Memory B cell (primary cell): ENCODE measurements around the gene LDLRAD4.
A peak's percentile ranks its signal among the peaks of the same experiment; 100 is the strongest.

Experiments used
- ATAC-seq: fragments of 150-1000 bp; cut with Tn5 transposase; 2 replicates; pipeline ENCODE4 v1.10.0; 2021; ENCODE audit warnings: low read depth, mild to moderate bottlenecking, moderate library complexity
- DNase-seq, 2 donors: peaks; one replicate each; pipeline ENCODE4 v3.0.0; 2022; ENCODE audit warnings: low spot score in 2 of 2
- H3K27ac Mint-ChIP-seq: one replicate; pipeline ENCODE4 v1.8.0; 2022; ENCODE audit warnings: mild to moderate bottlenecking, moderate library complexity, mixed read lengths
- H3K27me3 Mint-ChIP-seq: one replicate; pipeline ENCODE4 v1.8.0; 2022; ENCODE audit warnings: mixed read lengths
- H3K36me3 Mint-ChIP-seq: one replicate; pipeline ENCODE4 v1.8.0; 2022; ENCODE audit warnings: mild to moderate bottlenecking, mixed read lengths
- H3K4me1 Mint-ChIP-seq: one replicate; pipeline ENCODE4 v1.8.0; 2022; ENCODE audit warnings: mixed read lengths
- H3K4me3 Mint-ChIP-seq: one replicate; pipeline ENCODE4 v1.8.0; 2022; ENCODE audit warnings: mild to moderate bottlenecking, moderate library complexity, mixed read lengths
- H3K9me3 Mint-ChIP-seq: one replicate; pipeline ENCODE4 v1.8.0; 2022; ENCODE audit warnings: mixed read lengths

Gene LDLRAD4

DNA sequence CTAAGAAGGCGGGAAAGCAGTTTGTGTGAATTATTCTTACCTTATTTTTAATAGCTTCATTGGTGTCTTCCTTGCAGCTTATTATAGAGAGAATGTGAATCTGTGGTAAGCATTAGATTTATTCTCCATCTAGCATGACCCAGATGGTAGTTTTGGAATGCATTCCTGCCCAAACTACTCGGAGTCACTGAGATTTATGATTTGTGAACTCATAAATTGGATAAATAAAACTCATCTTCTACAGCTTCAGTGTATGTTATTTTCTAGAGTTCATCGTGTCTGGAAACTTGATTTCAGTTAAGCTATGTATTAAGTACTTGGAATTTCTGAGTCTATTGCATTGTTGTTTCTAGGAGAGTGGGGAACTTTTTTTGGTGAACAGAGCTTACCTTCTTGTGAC lies 337.3 kb downstream of the LDLRAD4 start:
- ATAC-seq, result no peak
- H3K4me1 Mint-ChIP-seq, result peaks cover 4% of the 10 kb centered on the region
- H3K36me3 Mint-ChIP-seq, result no peaks in the 10 kb centered on the region
- H3K4me3 Mint-ChIP-seq, result no peak overlapping the region
- no peak for DNase-seq
- H3K27me3 Mint-ChIP-seq, result peaks cover 3% of the 10 kb centered on the region
- H3K27ac Mint-ChIP-seq, result peak overlapping the region; percentile 15
- no peaks in the 10 kb centered on the region for H3K9me3 Mint-ChIP-seq

- H3K27ac Mint-ChIP-seq, result peak overlapping the region; percentile 15
- H3K27me3 Mint-ChIP-seq, result peaks cover 3% of the 10 kb centered on the region
- H3K4me3 Mint-ChIP-seq, result no peak overlapping the region
- ATAC-seq (no peak), DNase-seq (no peak)
- peaks cover 7% of the 10 kb centered on the region for H3K4me1 Mint-ChIP-seq
- no peaks in the 10 kb centered on the region for H3K9me3 Mint-ChIP-seq
- no peaks in the 10 kb centered on the region for H3K36me3 Mint-ChIP-seq
These were observed 337.9 kb downstream of the LDLRAD4 start for GRCh38 chr18:13556502-13556901.

- ATAC-seq (peak; percentile 53), DNase-seq (peak; percentile 58 to 62)
- H3K4me1 Mint-ChIP-seq, result peaks cover 18% of the 10 kb centered on the region
- H3K27ac Mint-ChIP-seq, result peak overlapping the region; percentile 82
- H3K9me3 Mint-ChIP-seq, result no peaks in the 10 kb centered on the region
- no peaks in the 10 kb centered on the region for H3K36me3 Mint-ChIP-seq
- no peaks in the 10 kb centered on the region for H3K27me3 Mint-ChIP-seq
- H3K4me3 Mint-ChIP-seq, result peak overlapping the region; percentile 2
These were observed 339.6 kb downstream of the LDLRAD4 start for GRCh38 chr18:13558124-13558523.

- ATAC-seq, result no peak
- no peak overlapping the region for H3K4me3 Mint-ChIP-seq
- DNase-seq, result no peak
- H3K27ac Mint-ChIP-seq, result no peak overlapping the region
- H3K36me3 Mint-ChIP-seq, result no peaks in the 10 kb centered on the region
- H3K4me1 Mint-ChIP-seq, result peaks cover 22% of the 10 kb centered on the region
- no peaks in the 10 kb centered on the region for H3K27me3 Mint-ChIP-seq
- H3K9me3 Mint-ChIP-seq, result no peaks in the 10 kb centered on the region
These were observed 340.2 kb downstream of the LDLRAD4 start for GRCh38 chr18:13558790-13559189.

- H3K9me3 Mint-ChIP-seq, result no peaks in the 10 kb centered on the region
- ATAC-seq, result no peak
- H3K36me3 Mint-ChIP-seq, result no peaks in the 10 kb centered on the region
- no peaks in the 10 kb centered on the region for H3K27me3 Mint-ChIP-seq
- H3K27ac Mint-ChIP-seq, result no peak overlapping the region
- H3K4me1 Mint-ChIP-seq, result peaks cover 28% of the 10 kb centered on the region
- H3K4me3 Mint-ChIP-seq, result no peak overlapping the region
- no peak for DNase-seq
These were observed 341.2 kb downstream of the LDLRAD4 start for GRCh38 chr18:13559754-13560153.

GRCh38 chr18:13560306-13560705 lies 341.7 kb downstream of the LDLRAD4 start:
- H3K4me3 Mint-ChIP-seq, result no peak overlapping the region
- H3K36me3 Mint-ChIP-seq, result no peaks in the 10 kb centered on the region
- no peaks in the 10 kb centered on the region for H3K27me3 Mint-ChIP-seq
- peaks cover 28% of the 10 kb centered on the region for H3K4me1 Mint-ChIP-seq
- DNase-seq (no peak), ATAC-seq (no peak)
- no peaks in the 10 kb centered on the region for H3K9me3 Mint-ChIP-seq
- H3K27ac Mint-ChIP-seq, result peak overlapping the region; percentile 93

DNA sequence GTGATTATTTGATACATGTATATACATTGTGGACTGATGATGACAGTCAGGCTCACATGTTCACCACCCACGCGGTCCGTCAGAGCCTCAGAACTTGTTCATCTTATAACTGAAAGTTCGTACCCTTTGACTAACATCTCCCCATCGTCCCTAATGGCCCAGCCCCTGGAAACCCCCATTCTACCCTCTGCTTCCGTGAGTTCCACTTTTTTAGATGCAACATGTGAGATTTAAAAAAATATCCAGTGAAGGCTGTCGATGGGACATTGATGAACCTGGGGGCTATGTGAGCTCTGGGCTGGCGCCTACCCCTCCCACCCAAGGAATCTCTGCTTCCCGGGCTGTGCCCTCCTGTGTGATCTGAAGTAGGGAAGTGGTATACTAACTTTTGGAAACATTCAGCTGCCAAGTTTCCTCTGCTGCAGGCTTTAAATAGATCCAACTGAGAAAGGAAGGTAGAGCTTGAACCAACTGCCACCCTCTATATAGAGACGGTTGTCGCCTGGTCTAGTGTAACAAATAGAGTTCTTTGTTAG lies 344.0 kb downstream of the LDLRAD4 start:
- Mint-ChIP-seq H3K27me3 (no peaks in the 10 kb centered on the region), H3K4me3 (peak overlapping the region; percentile 60), H3K4me1 (peaks cover 42% of the 10 kb centered on the region), H3K27ac (peak overlapping the region; percentile 93), H3K9me3 (no peaks in the 10 kb centered on the region), H3K36me3 (no peaks in the 10 kb centered on the region)
- peak; percentile 55 to 73 for DNase-seq
- peak; percentile 69 for ATAC-seq

DNA sequence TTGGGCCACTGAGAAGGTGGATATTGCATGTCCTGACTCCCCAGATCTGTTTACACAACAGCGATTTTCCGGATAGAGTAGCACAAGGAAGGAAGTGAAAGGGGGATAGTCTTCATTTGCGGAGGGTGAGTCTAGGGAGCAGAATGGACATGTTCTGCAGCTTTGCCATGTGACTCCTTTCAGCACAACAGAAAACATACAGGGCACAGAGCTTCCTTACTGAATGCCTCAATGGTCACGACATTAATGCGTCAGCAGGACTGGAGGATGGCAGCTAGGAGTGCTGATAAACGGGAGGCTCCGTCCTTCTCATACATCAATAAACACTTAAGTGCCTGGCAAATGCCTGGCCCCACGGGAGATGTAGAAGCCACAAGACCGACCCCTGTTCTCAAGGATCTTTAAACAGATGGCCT lies 344.8 kb downstream of the LDLRAD4 start:
- no peak for DNase-seq
- Mint-ChIP-seq H3K4me1 (peaks cover 41% of the 10 kb centered on the region), H3K9me3 (no peaks in the 10 kb centered on the region), H3K4me3 (peak overlapping the region; percentile 8), H3K36me3 (no peaks in the 10 kb centered on the region), H3K27me3 (no peaks in the 10 kb centered on the region), H3K27ac (peak overlapping the region; percentile 93)
- no peak for ATAC-seq

DNA sequence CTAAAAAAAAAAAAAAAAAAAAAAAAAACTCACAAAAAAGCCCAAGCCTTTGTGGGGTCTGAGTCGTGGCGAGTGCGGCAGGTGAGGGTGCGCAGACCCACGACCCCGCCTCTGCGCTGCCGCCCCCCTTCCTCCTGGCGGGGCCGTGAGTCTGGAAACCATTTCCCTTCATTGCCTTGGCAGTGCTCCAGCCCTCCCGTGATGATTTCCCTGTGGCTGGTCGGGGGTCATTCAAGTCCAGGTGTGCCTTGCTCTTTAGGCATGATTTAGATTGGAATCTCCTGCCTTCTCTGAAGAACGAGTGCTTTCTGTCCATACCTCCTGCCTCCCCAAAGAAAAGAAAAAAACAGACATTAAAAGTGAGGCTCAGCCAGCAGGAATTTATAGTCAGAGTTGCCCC lies 346.0 kb downstream of the LDLRAD4 start:
- peaks cover 48% of the 10 kb centered on the region for H3K4me1 Mint-ChIP-seq
- H3K27me3 Mint-ChIP-seq, result no peaks in the 10 kb centered on the region
- H3K27ac Mint-ChIP-seq, result peak overlapping the region; percentile 68
- peak overlapping the region; percentile 44 for H3K4me3 Mint-ChIP-seq
- no peak for ATAC-seq
- DNase-seq, result no peak
- no peaks in the 10 kb centered on the region for H3K36me3 Mint-ChIP-seq
- H3K9me3 Mint-ChIP-seq, result no peaks in the 10 kb centered on the region

- H3K4me1 Mint-ChIP-seq, result peaks cover 48% of the 10 kb centered on the region
- H3K4me3 Mint-ChIP-seq, result no peak overlapping the region
- H3K36me3 Mint-ChIP-seq, result no peaks in the 10 kb centered on the region
- H3K27me3 Mint-ChIP-seq, result no peaks in the 10 kb centered on the region
- no peak for ATAC-seq
- H3K9me3 Mint-ChIP-seq, result no peaks in the 10 kb centered on the region
- H3K27ac Mint-ChIP-seq, result peak overlapping the region; percentile 99
- DNase-seq, result no peak
These were observed 346.7 kb downstream of the LDLRAD4 start for GRCh38 chr18:13565228-13565627.

- no peaks in the 10 kb centered on the region for H3K36me3 Mint-ChIP-seq
- DNase-seq, result peak; percentile 68 to 75
- H3K27ac Mint-ChIP-seq, result peak overlapping the region; percentile 99
- H3K27me3 Mint-ChIP-seq, result no peaks in the 10 kb centered on the region
- ATAC-seq, result peak; percentile 66
- H3K4me1 Mint-ChIP-seq, result peaks cover 44% of the 10 kb centered on the region
- H3K4me3 Mint-ChIP-seq, result peak overlapping the region; percentile 76
- no peaks in the 10 kb centered on the region for H3K9me3 Mint-ChIP-seq
These were observed 348.6 kb downstream of the LDLRAD4 start for GRCh38 chr18:13566941-13567746.

DNA sequence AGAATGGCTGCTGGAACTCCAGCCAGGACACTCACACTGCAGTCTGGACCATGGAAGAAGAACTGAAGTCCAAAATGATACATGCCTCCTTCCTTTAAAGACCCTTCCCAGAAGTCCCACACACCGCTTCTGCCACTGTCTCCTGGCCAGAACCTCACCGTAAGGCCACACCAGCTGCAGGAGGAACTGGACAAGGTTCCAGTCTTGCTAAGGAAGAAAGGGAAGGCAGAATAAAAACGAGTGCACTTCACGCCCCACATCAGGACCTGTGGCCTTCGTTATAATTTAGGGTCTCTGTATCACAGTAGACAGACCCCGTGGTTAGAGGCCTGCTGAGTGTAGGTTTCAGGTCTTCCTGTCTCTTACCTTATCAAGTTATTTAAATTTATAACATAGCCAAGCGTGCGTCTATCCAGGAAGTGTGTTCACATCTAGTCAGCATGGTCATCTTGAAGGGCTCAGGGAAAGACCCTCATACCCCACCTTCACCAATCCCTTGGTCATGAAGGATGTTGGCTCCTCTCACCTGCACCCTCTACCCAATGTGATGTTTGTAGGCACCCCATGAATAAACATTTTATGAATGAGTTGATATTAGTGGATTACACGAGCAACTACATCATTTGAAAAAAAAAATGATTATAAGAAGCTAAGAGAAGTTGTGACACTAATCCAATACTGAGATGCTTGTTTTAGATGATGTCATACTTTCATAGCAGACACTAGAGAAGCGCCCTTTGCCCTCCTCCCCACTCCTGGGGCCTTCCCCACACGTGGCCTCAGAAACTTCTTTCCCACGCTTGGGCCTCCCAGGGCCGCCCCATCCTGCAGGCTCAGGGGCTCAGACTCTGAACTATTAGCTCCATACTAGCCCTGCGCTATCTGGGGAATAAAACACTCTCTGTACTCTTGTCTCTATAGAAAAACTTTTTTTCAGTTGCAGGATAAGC lies 350.2 kb downstream of the LDLRAD4 start:
- Mint-ChIP-seq H3K4me1 (peaks cover 32% of the 10 kb centered on the region), H3K9me3 (no peaks in the 10 kb centered on the region), H3K27me3 (no peaks in the 10 kb centered on the region), H3K27ac (peak overlapping the region; percentile 99), H3K4me3 (peak overlapping the region; percentile 17), H3K36me3 (no peaks in the 10 kb centered on the region)
- ATAC-seq (peak; percentile 21), DNase-seq (no peak)

DNA sequence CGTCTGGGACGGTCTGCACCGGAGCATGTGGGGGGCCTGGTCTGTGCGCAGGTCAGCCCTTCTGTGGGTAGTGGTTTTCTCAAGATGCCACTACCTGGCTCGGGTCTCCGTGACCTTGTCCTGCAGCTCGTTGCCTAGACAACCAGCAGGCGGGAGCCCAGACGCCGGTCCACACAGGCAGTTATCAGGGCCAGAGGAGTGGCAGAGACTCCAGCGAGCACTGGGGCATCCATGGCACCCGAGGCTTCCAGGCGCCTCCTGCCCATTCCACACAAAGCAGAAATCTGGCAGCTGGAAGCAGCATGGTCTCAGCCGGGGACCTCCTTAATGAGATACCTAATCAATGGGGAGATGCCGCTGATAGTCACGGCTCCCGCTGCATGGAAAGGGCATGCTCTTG lies 351.7 kb downstream of the LDLRAD4 start:
- H3K27ac Mint-ChIP-seq, result peak overlapping the region; percentile 65

More for the DNA sequence above, 351.7 kb downstream of the LDLRAD4 start:
- Mint-ChIP-seq H3K36me3 (no peaks in the 10 kb centered on the region), H3K4me3 (no peak overlapping the region), H3K27me3 (no peaks in the 10 kb centered on the region), H3K4me1 (peaks cover 27% of the 10 kb centered on the region), H3K9me3 (no peaks in the 10 kb centered on the region)
- DNase-seq, result no peak
- no peak for ATAC-seq
